ENCODE results near the gene LCE1D. TPM values are rescaled to one million over a fixed set of nuclear protein-coding genes. Genes with fewer than 3 reads are reported as not detected.

LCE1D gene
- total RNA-seq, 2 experiments from 2014 or later = not detected

GRCh38 chr1:152823294-152823693, 26.8 kb downstream of the LCE1D start:
- CTCF ChIA-PET = interaction anchor here (0.7 to 0.9 kb wide), 2 partner anchors 17 to 343 kb away, joined by 3 to 4 read pairs; partner anchors contain the start of gene LCE1C
- no peak for ATAC-seq
- no peak overlapping the region for H3K4me3 Mint-ChIP-seq

GRCh38 chr1:152824964-152825363, 28.4 kb downstream of the LCE1D start:
- Mint-ChIP-seq H3K4me3 (no peak overlapping the region), H3K27me3 (peaks cover 34% of the 10 kb centered on the region), H3K27ac (no peak overlapping the region), H3K9me3 (ENCODE audit: low read depth) (no peaks in the 10 kb centered on the region), H3K4me1 (no peaks in the 10 kb centered on the region), H3K36me3 (ENCODE audit: low read depth) (no peaks in the 10 kb centered on the region)
- ChIA-PET CTCF (no interaction called here), POLR2A (no interaction called here)
- ATAC-seq (no peak), DNase-seq (no peak)
- intact Hi-C loops (cut with DNase I, micrococcal nuclease) = no loop called here

More at GRCh38 chr1:152823294-152823693, 26.8 kb downstream of the LCE1D start:
- peaks cover 30% of the 10 kb centered on the region for H3K27me3 Mint-ChIP-seq
- H3K9me3 Mint-ChIP-seq (ENCODE audit: low read depth) = no peaks in the 10 kb centered on the region
- H3K27ac Mint-ChIP-seq = no peak overlapping the region
- H3K36me3 Mint-ChIP-seq (ENCODE audit: low read depth) = no peaks in the 10 kb centered on the region
- intact Hi-C loops (cut with DNase I, micrococcal nuclease) = no loop called here
- POLR2A ChIA-PET = no interaction called here
- DNase-seq = no peak
- no peaks in the 10 kb centered on the region for H3K4me1 Mint-ChIP-seq

GRCh38 chr1:152827173-152827572, 30.7 kb downstream of the LCE1D start, which contains the start of gene LCE1A:
TSS of gene LCE1A (plus strand) at chr1:152827473. CDS start at chr1:152827473, 0 bp downstream.
- ATAC-seq = no peak
- Mint-ChIP-seq H3K4me3 (no peak within 1 kb of the TSS), H3K9me3 (ENCODE audit: low read depth) (no peaks in the 10 kb centered on the region), H3K27ac (no peak within 1 kb of the TSS), H3K4me1 (no peaks in the 10 kb centered on the region), H3K27me3 (peaks cover 34% of the 10 kb centered on the region), H3K36me3 (ENCODE audit: low read depth) (no peaks in the 10 kb centered on the region)
- intact Hi-C loops (cut with DNase I, micrococcal nuclease) = no loop called here
- no peak for DNase-seq
- POLR2A ChIA-PET = no interaction called here
- CTCF ChIA-PET = no interaction called here

GRCh38 chr1:152836870-152837269, 40.3 kb downstream of the LCE1D start:
- ATAC-seq = no peak
- H3K4me3 Mint-ChIP-seq = no peak overlapping the region
- no peak for DNase-seq
- H3K36me3 Mint-ChIP-seq (ENCODE audit: low read depth) = no peaks in the 10 kb centered on the region
- no peak overlapping the region for H3K27ac Mint-ChIP-seq
- H3K4me1 Mint-ChIP-seq = no peaks in the 10 kb centered on the region
- POLR2A ChIA-PET = no interaction called here
- peaks cover 14% of the 10 kb centered on the region for H3K27me3 Mint-ChIP-seq
- H3K9me3 Mint-ChIP-seq (ENCODE audit: low read depth) = no peaks in the 10 kb centered on the region
- intact Hi-C loops (cut with DNase I, micrococcal nuclease) = no loop called here
- CTCF ChIA-PET = no interaction called here

- ATAC-seq = no peak
- ChIA-PET CTCF (no interaction called here), POLR2A (no interaction called here)
- H3K36me3 Mint-ChIP-seq (ENCODE audit: low read depth) = no peaks in the 10 kb centered on the region
- H3K4me3 Mint-ChIP-seq = no peak within 1 kb of the TSS
- intact Hi-C loops (cut with DNase I, micrococcal nuclease) = no loop called here
- no peak within 1 kb of the TSS for H3K27ac Mint-ChIP-seq
- no peak for DNase-seq
- no peaks in the 10 kb centered on the region for H3K4me1 Mint-ChIP-seq
- H3K27me3 Mint-ChIP-seq = peaks cover 10% of the 10 kb centered on the region
- no peaks in the 10 kb centered on the region for H3K9me3 Mint-ChIP-seq (ENCODE audit: low read depth)
These were observed 46.0 kb downstream of the LCE1D start, which contains the start of gene LCE6A for GRCh38 chr1:152842556-152842955. TSS of gene LCE6A (plus strand) at chr1:152842856. CDS start at chr1:152843521, 665 bp downstream.

Other genes with a start within 250 kb of the LCE1D start
- gene LCE3E, start 229.9 kb upstream of the LCE1D start, total RNA-seq = not detected
- gene LCE3D, start 216.2 kb upstream of the LCE1D start, total RNA-seq = not detected
- gene LCE3C, start 196.5 kb upstream of the LCE1D start, total RNA-seq = not detected
- gene LCE3B, start 182.9 kb upstream of the LCE1D start, total RNA-seq = not detected
- gene LCE3A, start 173.6 kb upstream of the LCE1D start, total RNA-seq = not detected
- gene LCE2D, start 133.3 kb upstream of the LCE1D start, total RNA-seq = not detected
- gene LCE2C, start 121.4 kb upstream of the LCE1D start, total RNA-seq = not detected
- not detected for gene LCE2B, start 110.6 kb upstream of the LCE1D start, total RNA-seq
- gene LCE2A, start 98.4 kb upstream of the LCE1D start, total RNA-seq = not detected
- gene LCE4A, start 88.6 kb upstream of the LCE1D start, total RNA-seq = not detected
- gene KPRP, start 38.7 kb upstream of the LCE1D start, total RNA-seq = not detected
- gene LCE1F, start 21.6 kb upstream of the LCE1D start, total RNA-seq = not detected
- gene LCE1E, start 10.5 kb upstream of the LCE1D start, total RNA-seq = not detected
- gene LCE1C, start 9.9 kb downstream of the LCE1D start, total RNA-seq = not detected
- gene LCE1B, start 15.2 kb downstream of the LCE1D start, total RNA-seq = not detected
- not detected for gene LCE1A, start 30.8 kb downstream of the LCE1D start, total RNA-seq
- not detected for gene LCE6A, start 46.1 kb downstream of the LCE1D start, total RNA-seq
- not detected for gene LCE7A, start 63.3 kb downstream of the LCE1D start, total RNA-seq
- not detected for gene SMCP, start 81.6 kb downstream of the LCE1D start, total RNA-seq
- gene IVL, start 111.8 kb downstream of the LCE1D start, total RNA-seq = under 1 TPM in 1 of 2 experiments, not detected in 1; 0.07 TPM
- gene SPRR5, start 150.5 kb downstream of the LCE1D start, total RNA-seq = not detected
- not detected for gene SPRR4, start 173.9 kb downstream of the LCE1D start, total RNA-seq
- not detected for gene SPRR1A, start 187.4 kb downstream of the LCE1D start, total RNA-seq
- gene SPRR3, start 205.0 kb downstream of the LCE1D start, total RNA-seq = not detected
- gene SPRR1B, start 234.5 kb downstream of the LCE1D start, total RNA-seq = not detected
- not detected for gene SPRR2D, start 244.4 kb downstream of the LCE1D start, total RNA-seq

Data from activated CD4-positive, alpha-beta T cell treated with anti-CD3 and anti-CD28 coated beads for 36 hours (primary cell).